IMR-90 (cell line): ENCODE data around the gene FAM168A. TPM values are rescaled to one million over a fixed set of nuclear protein-coding genes. Genes with fewer than 3 reads are reported as not detected.

Source experiments
- ATAC-seq: fragments of 200-7000 bp; cut with Tn5 transposase; 2 replicates; pipeline ENCODE4 v1.9.1; 2020; ENCODE audit warnings: low read depth, mild to moderate bottlenecking, moderate library complexity
- BruUV-seq: library from RNA; stranded (reverse); fragments of 400-500 nt; replicated peaks from 2 replicates; lab custom pipeline; 2021; lab: Mats Ljungman, UMichigan
- CTCF ChIA-PET: fragments of 300-600 bp; formaldehyde crosslinking; extraction: SDS; loops from one replicate; lab custom pipeline; 2021; ENCODE audit warnings: antibody characterized with exemption; lab: Yijun Ruan, JAX
- POLR2A ChIA-PET: fragments of 300-600 bp; sonication (Branson Sonifier 250); formaldehyde crosslinking; loops from one replicate; lab custom pipeline; 2022; ENCODE audit warnings: antibody characterized with exemption; ENCODE audit not compliant: unreplicated experiment; lab: Charles Lee
- DNase-seq: peaks from one replicate; pipeline ENCODE4 v3.0.0; 2013
- H2AFZ ChIP-seq: replicated peaks from 2 replicates; pipeline ENCODE3; 2013; ENCODE audit warnings: low read length, mild to moderate bottlenecking; ENCODE audit not compliant: poor library complexity
- H2AK5ac ChIP-seq: 2 replicates; pipeline ENCODE4 v1.6.1; 2013; ENCODE audit warnings: low read depth, low read length, inconsistent platforms
- H2AK9ac ChIP-seq: replicated peaks from 2 replicates; pipeline ENCODE3; 2013; ENCODE audit warnings: mild to moderate bottlenecking, low read depth, low read length, moderate library complexity; ENCODE audit not compliant: poor library complexity
- H2BK120ac ChIP-seq: 2 replicates; pipeline ENCODE4 v1.6.1; 2013; ENCODE audit warnings: low read depth, low read length, inconsistent platforms
- H2BK15ac ChIP-seq: 3 replicates; pipeline ENCODE4 v1.6.1; 2013; ENCODE audit warnings: low read depth, low read length, inconsistent platforms
- H2BK20ac ChIP-seq: 2 replicates; pipeline ENCODE4 v1.6.1; 2013; ENCODE audit warnings: low read depth, mild to moderate bottlenecking, inconsistent platforms, low read length, moderate library complexity
- H2BK5ac ChIP-seq: 2 replicates; pipeline ENCODE4 v1.6.1; 2013; ENCODE audit warnings: mild to moderate bottlenecking, low read depth, low read length, inconsistent platforms; ENCODE audit not compliant: poor library complexity, severe bottlenecking
- H3K14ac ChIP-seq: replicated peaks from 2 replicates; pipeline ENCODE4 v1.6.1; 2013; ENCODE audit warnings: low read depth, low read length, inconsistent platforms
- H3K18ac ChIP-seq: 2 replicates; pipeline ENCODE4 v1.6.1; 2013; ENCODE audit warnings: low read depth, low read length, control low read depth
- H3K23ac ChIP-seq: 2 replicates; pipeline ENCODE4 v1.6.1; 2013; ENCODE audit warnings: low read depth, low read length, inconsistent platforms
- H3K27ac ChIP-seq: 2 replicates; pipeline ENCODE4 v1.5.1; 2013; ENCODE audit warnings: mild to moderate bottlenecking, control low read depth, low read length; ENCODE audit not compliant: insufficient read depth
- H3K27me3 ChIP-seq: 2 replicates; pipeline ENCODE4 v1.6.1; 2013; ENCODE audit warnings: low read length; ENCODE audit not compliant: control insufficient read depth, insufficient read depth
- H3K36me3 ChIP-seq: 2 replicates; pipeline ENCODE4 v1.6.1; 2013; ENCODE audit warnings: low read length, mixed read lengths; ENCODE audit not compliant: control insufficient read depth, insufficient read depth
- H3K4ac ChIP-seq: 2 replicates; pipeline ENCODE4 v1.6.1; 2013; ENCODE audit warnings: low read depth, low read length, inconsistent platforms
- H3K4me1 ChIP-seq: 2 replicates; pipeline ENCODE4 v1.6.1; 2013; ENCODE audit warnings: low read length, mixed read lengths; ENCODE audit not compliant: control insufficient read depth, insufficient read depth
- H3K4me2 ChIP-seq: 2 replicates; pipeline ENCODE4 v1.6.1; 2013; ENCODE audit warnings: low read depth, mild to moderate bottlenecking, control low read depth, low read length, moderate library complexity
- H3K4me3 ChIP-seq: 2 replicates; pipeline ENCODE4 v1.5.1; 2013; ENCODE audit warnings: low read depth, mild to moderate bottlenecking, control low read depth, low read length, moderate library complexity; ENCODE audit not compliant: insufficient read depth
- H3K56ac ChIP-seq: 2 replicates; pipeline ENCODE4 v1.6.1; 2013; ENCODE audit warnings: low read length, inconsistent platforms; ENCODE audit not compliant: insufficient read depth; ENCODE audit errors: extremely low read depth
- H3K79me1 ChIP-seq, 2 experiments: 2 replicates each; pipeline ENCODE4 v1.6.1; 2013; ENCODE audit warnings: low read length in 2 of 2, inconsistent platforms in 1 of 2, low read depth in 1 of 2
- H3K9ac ChIP-seq: 2 replicates; pipeline ENCODE4 v1.6.1; 2013; ENCODE audit warnings: low read depth, low read length, control low read depth
- H3K9me1 ChIP-seq: 2 replicates; pipeline ENCODE4 v1.6.1; 2013; ENCODE audit warnings: low read length, inconsistent platforms; ENCODE audit not compliant: insufficient read depth
- H3K9me3 ChIP-seq: 2 replicates; pipeline ENCODE4 v1.6.1; 2013; ENCODE audit warnings: low read length; ENCODE audit not compliant: control insufficient read depth, insufficient read depth
- H4K20me1 ChIP-seq: 2 replicates; pipeline ENCODE4 v1.6.1; 2013; ENCODE audit warnings: low read length, inconsistent platforms; ENCODE audit not compliant: insufficient read depth
- H4K5ac ChIP-seq: 2 replicates; pipeline ENCODE4 v1.6.1; 2013; ENCODE audit warnings: mild to moderate bottlenecking, low read depth, low read length, control low read depth
- H4K8ac ChIP-seq, 2 experiments: 2 replicates each; pipeline ENCODE4 v1.6.1; 2013; ENCODE audit warnings: low read depth in 2 of 2, low read length in 2 of 2, control low read depth in 1 of 2, inconsistent platforms in 1 of 2
- H4K91ac ChIP-seq: 2 replicates; pipeline ENCODE4 v1.6.1; 2013; ENCODE audit warnings: low read depth, low read length, inconsistent platforms; ENCODE audit not compliant: insufficient read depth
- BHLHE40 ChIP-seq: fragments of 150-350 bp; IDR thresholded peaks from 2 replicates; pipeline ENCODE4 v1.6.1; 2016; ENCODE audit warnings: mild to moderate bottlenecking, low read depth, low read length
- CEBPB ChIP-seq: IDR thresholded peaks from 2 replicates; pipeline ENCODE4 v1.6.1; 2012; ENCODE audit warnings: low read depth, low read length, improper control_type of control experiment
- CHD1 ChIP-seq: IDR thresholded peaks from 2 replicates; pipeline ENCODE4 v1.6.1; 2012; ENCODE audit warnings: low read depth, low read length, improper control_type of control experiment
- CTCF ChIP-seq: conservative IDR thresholded peaks from 2 replicates; pipeline ENCODE4 v1.5.1; 2012; ENCODE audit warnings: mild to moderate bottlenecking, low read depth, low read length, improper control_type of control experiment
- FOS ChIP-seq: fragments of 150-350 bp; IDR thresholded peaks from 2 replicates; pipeline ENCODE4 v1.6.1; 2016; ENCODE audit warnings: low read depth, low read length
- MAFK ChIP-seq: IDR thresholded peaks from 2 replicates; pipeline ENCODE4 v1.6.1; 2012; ENCODE audit warnings: low read depth, low read length, improper control_type of control experiment
- MAZ ChIP-seq: IDR thresholded peaks from 2 replicates; pipeline ENCODE4 v1.6.1; 2012; ENCODE audit warnings: low read depth, mild to moderate bottlenecking, low read length, improper control_type of control experiment, moderate library complexity, borderline replicate concordance
- NFE2L2 ChIP-seq: fragments of 150-350 bp; IDR thresholded peaks from 2 replicates; pipeline ENCODE4 v1.6.1; 2016; ENCODE audit warnings: low read depth, mild to moderate bottlenecking, low read length
- POLR2A ChIP-seq: IDR thresholded peaks from 2 replicates; pipeline ENCODE4 v1.6.1; 2012; ENCODE audit warnings: mild to moderate bottlenecking, low read depth, low read length
- RAD21 ChIP-seq: IDR thresholded peaks from 2 replicates; pipeline ENCODE4 v1.6.1; 2012; ENCODE audit warnings: low read length, improper control_type of control experiment
- RCOR1 ChIP-seq: IDR thresholded peaks from 2 replicates; pipeline ENCODE4 v1.6.1; 2012; ENCODE audit warnings: mild to moderate bottlenecking, low read length, improper control_type of control experiment; ENCODE audit not compliant: insufficient replicate concordance
- RFX5 ChIP-seq: IDR thresholded peaks from 2 replicates; pipeline ENCODE4 v1.8.0; 2012; ENCODE audit warnings: low read depth, mild to moderate bottlenecking, low read length, moderate library complexity
- SMC3 ChIP-seq: fragments of 150-350 bp; IDR thresholded peaks from 2 replicates; pipeline ENCODE4 v1.6.1; 2016; ENCODE audit warnings: low read depth, mild to moderate bottlenecking, antibody characterized with exemption, low read length, moderate library complexity
- USF2 ChIP-seq: fragments of 150-350 bp; IDR thresholded peaks from 2 replicates; pipeline ENCODE4 v1.6.1; 2017; ENCODE audit warnings: mild to moderate bottlenecking, antibody characterized with exemption, low read length, low read depth
- WGBS, 2 experiments: methylation state at CpG; one replicate each; pipeline versions ENCODE4 v1.1.5 to v1.1.7; 2013; ENCODE audit warnings: missing lambda C conversion rate in 2 of 2; ENCODE audit not compliant: insufficient read length in 1 of 2; ENCODE audit errors: extremely low coverage in 2 of 2; 5-methylcytosine and 5-hydroxymethylcytosine counted together
- dilution Hi-C: fragments of 300-500 bp; cut with HindIII; formaldehyde crosslinking; loops from one replicate; pipeline ENCODE4 v1.14.3; 2018; ENCODE audit warnings: low sequenced_read_pairs; ENCODE audit not compliant: unreplicated experiment
- in situ Hi-C: fragments of 300-500 bp; cut with MboI; formaldehyde crosslinking; loops from 3 replicates; pipeline ENCODE4 v1.14.3; 2019; ENCODE audit warnings: low sequenced_read_pairs, inconsistent platforms, mixed read lengths
- intact Hi-C: fragments of 100-400 bp; cut with micrococcal nuclease; formaldehyde crosslinking; loops from 2 replicates; pipeline ENCODE4 v1.10.0; 2022
- polyA plus RNA-seq, 3 experiments: library from polyadenylated mRNA; depleted of rRNA; stranded (reverse); fragments of >200 nt; gene quantifications; 2 replicates each; pipeline ENCODE4 v1.2.3, GENCODE V29; 2012; ENCODE audit warnings: low replicate concordance in 1 of 3
- total RNA-seq: library from RNA; depleted of rRNA; stranded (reverse); fragments of >200 nt; gene quantifications from 2 replicates; pipeline ENCODE4 v1.2.3, GENCODE V29; 2012

The FAM168A gene
- total and polyA plus RNA-seq, 2 of the 4 experiments (the other 2 are of a cell fraction): 13.1 to 22.8 TPM

- dilution Hi-C loops: no loop called here
- Histone ChIP-seq H3K4me3 (no peak overlapping the region), H3K9ac (no peak overlapping the region), H3K36me3 (no peaks in the 10 kb centered on the region), H3K23ac (no peak overlapping the region), H3K56ac (no peak overlapping the region), H2AK9ac (peak overlapping the region; percentile 79), H3K27ac (no peak overlapping the region), H3K4me2 (no peak overlapping the region), H2BK120ac (no peak overlapping the region), H4K8ac (no peak overlapping the region), H3K27me3 (no peaks in the 10 kb centered on the region), H4K91ac (no peak overlapping the region), H3K4ac (no peak overlapping the region), H2AFZ (peak overlapping the region; percentile 60), H2BK5ac (no peak overlapping the region), H3K9me3 (no peaks in the 10 kb centered on the region), H2AK5ac (no peak overlapping the region), H3K18ac (no peak overlapping the region), H4K20me1 (peaks cover 54% of the 10 kb centered on the region), H3K9me1 (peaks cover 25% of the 10 kb centered on the region; the same call in 1 of the 2 replicates), H3K79me1 (peaks cover 42 to 81% of the 10 kb centered on the region in 2 experiments), H3K4me1 (peaks cover 33% of the 10 kb centered on the region), H4K5ac (no peak overlapping the region), H2BK20ac (no peak overlapping the region), H3K14ac (no peak overlapping the region), H2BK15ac (no peak overlapping the region)
- in situ Hi-C loops: no loop called here
- ATAC-seq (no peak), DNase-seq (no peak)
- WGBS, 2 experiments: no CpG with 5 or more reads among the region's 9 CpGs
- no TSS peak for BruUV-seq
- ChIA-PET POLR2A (no interaction called here), CTCF (interaction anchor here (0.8 to 1.4 kb wide), 2 partner anchors 32 to 53 kb away, joined by 3 to 7 read pairs; no protein-coding TSS in a partner anchor)
- intact Hi-C loops: no loop called here
- TF ChIP-seq POLR2A (no peak), RFX5 (no peak), RCOR1 (no peak), NFE2L2 (no peak), SMC3 (no peak), CHD1 (no peak), FOS (no peak), USF2 (no peak), CTCF (no peak), CEBPB (no peak), BHLHE40 (no peak), RAD21 (no peak), MAFK (no peak), MAZ (no peak)
Observed at GRCh38 chr11:73383249-73384124, 214.4 kb downstream of the FAM168A start.
